ENCODE data around the gene TNRC6B. TPM values are rescaled to one million over a fixed set of nuclear protein-coding genes. Genes with fewer than 3 reads are reported as not detected.

The TNRC6B gene
- total and polyA plus RNA-seq, 2 of the 13 experiments (the other 11 are each of a cell fraction or from before 2014, with no cell fraction given) = 8.9 to 13.2 TPM

GRCh38 chr22:40347300-40347699 is 169.6 kb downstream of the TNRC6B start:
- 7% methylated on average over 10 of the region's 10 CpGs for WGBS (ENCODE audit: low lambda C conversion rate)

GRCh38 chr22:40348025-40348658 is 170.4 kb downstream of the TNRC6B start:
- Histone ChIP-seq H3K79me2 (ENCODE audit: insufficient read depth, low read length) (peaks cover 32% of the 10 kb centered on the region), H3K4me2 (ENCODE audit: low read depth, low read length) (peak overlapping the region; percentile 95), H3K27me3 (ENCODE audit: control insufficient read depth in 1 of 2, insufficient read depth in 2 of 2, low read length in 2 of 2) (no peaks in the 10 kb centered on the region; a peak in 1 of 5 replicates), H3K36me3 (replicated peaks in 1 of 2; ENCODE audit: control insufficient read depth in 1 of 2, insufficient read depth in 2 of 2, low read length in 2 of 2) (peaks cover 6 to 37% of the 10 kb centered on the region in 2 experiments), H2AFZ (ENCODE audit: low read length) (no peak overlapping the region), H3K27ac (ENCODE audit: extremely low read length, insufficient read depth, low read length) (no peak overlapping the region), H4K20me1 (ENCODE audit: insufficient read depth, low read length) (peaks cover 14% of the 10 kb centered on the region; the same call in 1 of the 2 replicates), H3K4me1 (ENCODE audit: insufficient read depth, low read length) (peaks cover 44% of the 10 kb centered on the region), H3K9me3 (ENCODE audit: low read length) (no peaks in the 10 kb centered on the region), H3K9ac (ENCODE audit: insufficient read depth, low read depth, low read length) (peak overlapping the region; percentile 76; the same call in 1 of the 2 replicates), H3K4me3 (replicated peaks in 1 of 3; ENCODE audit: insufficient read depth in 1 of 3, low read depth in 2 of 3, low read length in 3 of 3) (peak overlapping the region; percentile 83 to 89 (median 84); a peak in 5 of 6 replicates)
- WGBS (ENCODE audit: low lambda C conversion rate) = 61% methylated on average over 9 of the region's 10 CpGs
- no peak for ATAC-seq
- intact Hi-C loops (cut with micrococcal nuclease; ENCODE audit: unreplicated experiment) = loop anchor here (5.0 kb wide), 1 partner anchor 306 kb away; no protein-coding TSS in a partner anchor
- peak; percentile 38 for DNase-seq (ENCODE audit: low spot score)
- FAIRE-seq = peak; percentile 75
- in situ Hi-C loops (cut with HindIII; ENCODE audit: extremely low pct_ligation_motif_present, low pct_unique_long_range_greater_than_20kb) = no loop called here
- no TSS peak for BruUV-seq (replicated peaks)
- ChIA-PET CTCF (ENCODE audit: low intra/inter-chr PET ratio, low total read pairs) (interaction anchor here (1.2 kb wide), 1 partner anchor 814 kb away, joined by 3 read pairs; no protein-coding TSS in a partner anchor), POLR2A (no interaction called here)
- TF ChIP-seq TGIF2 (CRISPR knock-in tag; IDR thresholded peaks at IDR 0.05) = no peak
- peak; percentile 7; the same call in 1 of the 2 replicates for TF ChIP-seq ELF3 (CRISPR knock-in tag; IDR thresholded peaks at IDR 0.05)
- peak; percentile 76 for TF ChIP-seq CTCF (CRISPR knock-in tag; IDR thresholded peaks at IDR 0.05)
- TF ChIP-seq GZF1 (CRISPR knock-in tag; IDR thresholded peaks at IDR 0.05) = no peak
- no peak for TF ChIP-seq BHLHE40 (IDR thresholded peaks at IDR 0.05; ENCODE audit: low read length)
- TF ChIP-seq ATM (IDR thresholded peaks at IDR 0.05; ENCODE audit: borderline replicate concordance) = no peak
- peak; percentile 77 for TF ChIP-seq STAG1 (CRISPR knock-in tag; IDR thresholded peaks at IDR 0.05)
- TF ChIP-seq SMC3 (IDR thresholded peaks at IDR 0.05; ENCODE audit: low read length) = peak; percentile 59
- no peak for TF ChIP-seq ZNF143 (CRISPR knock-in tag; IDR thresholded peaks at IDR 0.05)
- no peak for TF ChIP-seq MTA3 (CRISPR knock-in tag; IDR thresholded peaks at IDR 0.05)
- no peak for TF ChIP-seq HDAC6 (IDR thresholded peaks at IDR 0.05; ENCODE audit: low read depth, low read length)
- TF ChIP-seq ZNF740 (CRISPR knock-in tag; IDR thresholded peaks at IDR 0.05) = no peak

More at GRCh38 chr22:40347300-40347699, 169.6 kb downstream of the TNRC6B start:
- Histone ChIP-seq H3K27ac (ENCODE audit: extremely low read length, insufficient read depth, low read length) (peak overlapping the region; percentile 81), H3K36me3 (replicated peaks in 1 of 2; ENCODE audit: control insufficient read depth in 1 of 2, insufficient read depth in 2 of 2, low read length in 2 of 2) (peaks cover 5 to 28% of the 10 kb centered on the region in 2 experiments; a peak in 4 of 5 replicates), H2AFZ (ENCODE audit: low read length) (no peak overlapping the region), H4K20me1 (ENCODE audit: insufficient read depth, low read length) (peaks cover 14% of the 10 kb centered on the region; the same call in 1 of the 2 replicates), H3K9ac (ENCODE audit: insufficient read depth, low read depth, low read length) (peak overlapping the region; percentile 76), H3K9me3 (ENCODE audit: low read length) (no peaks in the 10 kb centered on the region), H3K27me3 (ENCODE audit: control insufficient read depth in 1 of 2, insufficient read depth in 2 of 2, low read length in 2 of 2) (no peaks in the 10 kb centered on the region; a peak in 1 of 5 replicates), H3K4me3 (replicated peaks in 1 of 3; ENCODE audit: insufficient read depth in 1 of 3, low read depth in 2 of 3, low read length in 3 of 3) (peak overlapping the region; percentile 83 to 89 (median 84)), H3K4me1 (ENCODE audit: insufficient read depth, low read length) (peaks cover 52% of the 10 kb centered on the region), H3K79me2 (ENCODE audit: insufficient read depth, low read length) (peaks cover 32% of the 10 kb centered on the region), H3K4me2 (ENCODE audit: low read depth, low read length) (peak overlapping the region; percentile 95)
- BruUV-seq (replicated peaks) = TSS peak; percentile 70
- intact Hi-C loops (cut with micrococcal nuclease; ENCODE audit: unreplicated experiment) = loop anchor here (5.0 kb wide), 1 partner anchor 305 kb away; no protein-coding TSS in a partner anchor
- ChIA-PET POLR2A (interaction anchor here (0.6 to 2.2 kb wide), 4 partner anchors 23 to 367 kb away, joined by 3 to 23 read pairs (median 4); partner anchors contain the start of gene SGSM3), CTCF (ENCODE audit: low intra/inter-chr PET ratio, low total read pairs) (no interaction called here)
- in situ Hi-C loops (cut with HindIII; ENCODE audit: extremely low pct_ligation_motif_present, low pct_unique_long_range_greater_than_20kb) = no loop called here
- TF ChIP-seq SP1 (IDR thresholded peaks at IDR 0.05) (no peak), SP1 (CRISPR knock-in tag; IDR thresholded peaks at IDR 0.05) (no peak), TBL1XR1 (IDR thresholded peaks at IDR 0.05; ENCODE audit: borderline replicate concordance, low read length, partially characterized antibody) (no peak), ZNF460 (CRISPR knock-in tag; IDR thresholded peaks at IDR 0.05; ENCODE audit: borderline replicate concordance) (no peak), ZNF737 (CRISPR knock-in tag; IDR thresholded peaks at IDR 0.05; ENCODE audit: borderline replicate concordance) (no peak), ZNF3 (CRISPR knock-in tag; IDR thresholded peaks at IDR 0.05) (no peak), KLF11 (CRISPR knock-in tag; IDR thresholded peaks at IDR 0.05) (no peak)
- DNase-seq (ENCODE audit: low spot score) = no peak
- no peak for FAIRE-seq
- no peak for ATAC-seq
